ENCODE data around the gene CLEC1A. TPM values are rescaled to one million over a fixed set of nuclear protein-coding genes. Genes with fewer than 3 reads are reported as not detected.

The CLEC1A gene, protein sequence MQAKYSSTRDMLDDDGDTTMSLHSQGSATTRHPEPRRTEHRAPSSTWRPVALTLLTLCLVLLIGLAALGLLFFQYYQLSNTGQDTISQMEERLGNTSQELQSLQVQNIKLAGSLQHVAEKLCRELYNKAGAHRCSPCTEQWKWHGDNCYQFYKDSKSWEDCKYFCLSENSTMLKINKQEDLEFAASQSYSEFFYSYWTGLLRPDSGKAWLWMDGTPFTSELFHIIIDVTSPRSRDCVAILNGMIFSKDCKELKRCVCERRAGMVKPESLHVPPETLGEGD
- 6.1 TPM for total RNA-seq

DNA sequence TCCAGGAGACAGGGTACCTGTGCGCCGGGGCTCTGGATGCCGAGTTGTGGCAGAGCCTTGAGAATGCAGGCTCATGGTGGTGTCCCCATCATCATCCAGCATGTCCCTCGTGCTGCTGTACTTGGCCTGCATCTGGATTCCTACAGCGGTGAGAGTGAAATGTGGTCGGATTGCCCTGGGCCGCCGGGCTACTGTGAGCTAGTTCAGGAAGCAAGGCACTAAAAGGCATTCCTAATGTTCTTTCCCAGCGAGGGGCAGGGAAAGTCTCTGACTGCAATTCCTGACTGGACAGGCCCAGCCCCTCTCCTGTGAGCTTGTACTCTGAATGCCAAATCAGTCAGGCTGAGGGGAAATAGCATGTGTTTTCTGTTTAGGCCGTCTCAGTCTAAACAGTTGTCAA, at the start of gene CLEC1A:
CLEC1A (minus strand) TSS at position 195 of the 400 bp plus-strand sequence; CDS start at position 132, 63 bp downstream.

GRCh38 chr12:10130042-10130441, 31.3 kb upstream of the CLEC1A start, which contains the start of gene CLEC7A:
TSS of gene CLEC7A (minus strand) at chr12:10130199. CDS start at chr12:10130082, 117 bp downstream.

DNA sequence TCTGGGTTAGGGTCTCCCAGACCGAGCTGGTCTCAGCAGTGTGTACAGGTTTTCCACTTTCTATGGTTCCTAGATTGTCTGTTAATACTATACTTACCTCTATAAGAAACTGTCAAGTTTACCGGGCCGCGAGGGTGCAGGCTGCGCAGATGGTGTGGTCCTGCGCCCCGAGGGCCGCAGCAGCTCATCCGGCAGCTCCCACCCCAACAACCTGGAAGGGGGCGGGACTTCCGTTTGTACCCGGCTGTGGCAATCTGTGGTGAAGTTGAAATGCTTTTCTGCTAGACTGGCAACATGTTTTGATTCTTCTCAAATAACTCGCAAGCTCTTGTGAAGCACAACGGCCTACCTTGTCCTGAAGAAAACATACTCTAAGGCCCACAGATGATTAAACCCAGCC, 68.3 kb downstream of the CLEC1A start, which contains the start of gene CLEC9A:
CLEC9A (plus strand) TSS at position 237 of the 400 bp plus-strand sequence. CDS start 22,006 bp downstream, outside the sequence.

Other genes starting within 250 kb of the CLEC1A start
- 15.9 TPM for gene CLEC2B, start 229.6 kb downstream of the CLEC1A start, total RNA-seq
- not detected for gene KLRF2, start 217.5 kb downstream of the CLEC1A start, total RNA-seq
- gene CLEC2A, start 166.6 kb downstream of the CLEC1A start, total RNA-seq = not detected
- gene CLEC12A, start 127.6 kb downstream of the CLEC1A start, total RNA-seq = 5.2 TPM
- 1.1 TPM for gene CLEC1B, start 99.9 kb downstream of the CLEC1A start, total RNA-seq
- gene CLEC12B, start 88.4 kb downstream of the CLEC1A start, total RNA-seq = 0.88 TPM
- gene CLEC9A, start 68.3 kb downstream of the CLEC1A start, total RNA-seq = 0.93 TPM
- 4.7 TPM for gene CLEC7A, start 31.2 kb upstream of the CLEC1A start, total RNA-seq
- gene OLR1, start 73.1 kb upstream of the CLEC1A start, total RNA-seq = 3.0 TPM
- gene TMEM52B, start 80.0 kb upstream of the CLEC1A start, total RNA-seq = 127 TPM
- 93.0 TPM for gene GABARAPL1, start 113.9 kb upstream of the CLEC1A start, total RNA-seq
- 0.47 TPM for gene KLRD1, start 208.9 kb upstream of the CLEC1A start, total RNA-seq

Measured in metanephros (tissue), 1 donor.